Lower leg skin (tissue), 3 donors: ENCODE data around the gene SDK1.

Experiments used
- CTCF ChIP-seq, 3 donors: fragments of 450-650 bp; IDR thresholded peaks; one replicate each; pipeline ENCODE4 v1.5.1; 2016; ENCODE audit warnings: antibody characterized with exemption in 3 of 3, mild to moderate bottlenecking in 3 of 3, moderate library complexity in 2 of 3
- POLR2A ChIP-seq, 2 donors: fragments of 450-650 bp; IDR thresholded peaks; one replicate each; pipeline ENCODE4 v1.6.1; 2016 to 2017; ENCODE audit warnings: antibody characterized with exemption in 2 of 2, mild to moderate bottlenecking in 1 of 2, moderate library complexity in 1 of 2

- no peak for TF ChIP-seq CTCF (IDR thresholded peaks at IDR 0.05)
- TF ChIP-seq POLR2A (IDR thresholded peaks at IDR 0.05): no peak
Observed at GRCh38 chr7:3670898-3671297, 369.8 kb downstream of the SDK1 start.
